GM12874 (cell line): ENCODE measurements around the gene SNAP91.

Experiments used
- CTCF ChIP-seq: IDR thresholded peaks from 2 replicates; pipeline ENCODE4 v1.5.1; 2011; ENCODE audit warnings: low read depth, mild to moderate bottlenecking, control low read depth, low read length, moderate library complexity; ENCODE audit not compliant: insufficient read depth

Gene SNAP91

DNA sequence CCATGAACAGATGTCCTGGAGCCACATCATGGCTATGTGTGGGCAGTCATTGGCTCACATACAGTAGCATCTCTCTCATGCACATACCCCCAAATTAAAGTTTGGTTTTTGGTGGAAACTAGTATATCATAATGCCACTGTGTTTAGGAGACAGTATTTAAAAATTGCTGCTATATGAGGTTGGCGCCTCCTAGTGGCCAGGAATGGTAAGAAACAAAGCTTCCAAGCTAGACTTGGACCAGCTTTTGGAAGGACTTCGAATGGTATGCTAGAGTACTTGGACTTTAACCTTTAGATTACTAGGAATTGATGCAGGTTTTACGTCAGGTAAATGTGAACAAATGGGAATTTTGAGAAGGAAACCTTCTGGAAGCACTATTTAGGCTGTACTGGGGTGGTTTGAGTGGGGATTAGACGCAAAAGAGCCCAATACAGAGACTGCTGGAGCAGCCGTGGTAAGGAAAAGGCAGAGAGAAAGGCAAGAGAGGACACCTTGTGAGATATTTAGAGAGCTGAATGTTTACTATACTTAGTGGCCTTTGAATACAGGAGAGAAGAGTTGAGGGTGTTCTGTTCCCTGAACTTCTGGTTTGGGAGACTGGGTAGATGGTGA, 172.8 kb downstream of the SNAP91 start:
- TF ChIP-seq CTCF = peak; percentile 72

DNA sequence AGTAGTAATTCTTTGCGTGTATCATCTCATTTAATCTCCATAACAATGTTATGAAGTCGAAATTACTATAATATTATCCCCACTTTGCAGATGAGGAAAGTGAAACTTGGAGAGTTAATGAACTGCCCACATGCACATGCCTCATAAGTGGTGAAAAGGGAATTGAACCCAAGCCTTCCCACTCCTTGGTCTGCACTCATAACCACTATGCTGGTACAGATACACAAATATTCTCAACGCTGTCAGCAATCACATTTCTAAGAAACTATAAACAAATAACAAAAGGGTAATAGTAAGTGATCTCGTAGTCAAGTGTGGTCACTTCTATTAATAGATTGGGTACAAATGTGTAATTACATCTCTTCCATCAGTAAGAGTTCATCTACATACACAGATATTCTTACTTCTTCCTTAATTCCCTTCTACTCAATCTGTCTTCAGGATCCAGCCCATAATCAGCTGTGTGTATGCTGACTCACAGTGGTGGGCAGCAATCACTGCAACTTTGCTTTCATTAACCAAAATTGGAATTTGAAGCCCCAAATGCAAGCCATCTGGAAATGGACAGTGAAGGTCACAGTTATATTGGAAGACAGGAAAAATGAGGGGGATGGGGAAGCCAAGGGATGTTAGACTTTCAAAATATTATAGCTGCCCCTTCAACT, 190.0 kb downstream of the SNAP91 start:
- peak; percentile 19; the same call in 1 of the 2 replicates for TF ChIP-seq CTCF

DNA sequence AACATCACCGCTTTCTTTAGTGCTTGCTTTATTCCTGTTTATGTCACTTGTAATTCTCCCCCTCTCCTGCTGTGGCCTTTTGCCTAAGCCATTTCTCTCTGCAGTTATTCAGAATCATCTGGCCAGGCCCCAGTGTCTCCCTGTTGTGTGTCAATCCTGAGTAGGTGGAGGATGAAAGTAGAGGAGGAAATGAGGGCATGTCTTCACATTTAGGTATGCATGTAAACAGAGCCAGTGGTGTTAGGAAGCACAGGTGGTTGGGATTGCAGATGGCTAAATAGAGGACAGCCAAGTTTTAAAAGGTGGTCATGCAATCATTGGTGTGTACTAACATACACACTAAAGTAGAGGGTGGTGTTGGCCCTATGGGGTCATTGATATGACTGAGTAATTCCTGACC, 191.4 kb downstream of the SNAP91 start:
- TF ChIP-seq CTCF = no peak

DNA sequence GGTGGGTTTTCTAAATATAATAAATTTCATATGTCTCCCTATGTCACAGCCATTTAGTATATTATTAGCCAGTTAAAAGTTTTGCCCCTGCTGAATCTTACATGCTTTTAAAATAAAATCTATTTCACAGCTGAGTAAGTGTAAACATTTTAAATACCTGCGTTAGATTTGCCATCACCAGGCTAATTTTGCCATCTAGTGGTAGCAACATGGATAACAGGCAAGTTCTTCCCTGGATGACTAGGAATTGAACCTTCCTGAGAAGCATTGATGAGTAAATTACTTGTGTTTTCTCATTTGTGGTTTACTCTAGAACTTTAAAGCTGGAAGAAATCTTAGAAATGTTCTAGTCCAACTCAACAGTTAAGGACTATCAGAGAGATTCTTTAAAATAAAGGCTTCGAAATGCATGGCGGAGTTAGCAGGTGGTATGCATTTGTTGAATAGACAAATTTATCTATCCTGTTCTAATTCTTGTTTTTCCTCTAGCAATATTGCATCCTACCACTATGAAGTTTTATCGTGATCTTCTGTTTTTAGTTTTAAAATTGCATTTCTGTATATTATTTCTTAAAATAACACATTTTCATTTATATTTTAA, 193.9 kb downstream of the SNAP91 start:
- peak; percentile 61; the same call in 1 of the 2 replicates for TF ChIP-seq CTCF

- no peak for TF ChIP-seq CTCF
Observed at GRCh38 chr6:83514466-83514865, 194.4 kb downstream of the SNAP91 start.

- 0 out of 2 replicates have a peak, but pooled peaks have one; percentile 17 for TF ChIP-seq CTCF
Observed at GRCh38 chr6:83511901-83512681, 196.8 kb downstream of the SNAP91 start, which contains the start of gene PRSS35. TSS of gene PRSS35 (plus strand) at chr6:83512534. CDS start at chr6:83523442, 10,908 bp downstream.

DNA sequence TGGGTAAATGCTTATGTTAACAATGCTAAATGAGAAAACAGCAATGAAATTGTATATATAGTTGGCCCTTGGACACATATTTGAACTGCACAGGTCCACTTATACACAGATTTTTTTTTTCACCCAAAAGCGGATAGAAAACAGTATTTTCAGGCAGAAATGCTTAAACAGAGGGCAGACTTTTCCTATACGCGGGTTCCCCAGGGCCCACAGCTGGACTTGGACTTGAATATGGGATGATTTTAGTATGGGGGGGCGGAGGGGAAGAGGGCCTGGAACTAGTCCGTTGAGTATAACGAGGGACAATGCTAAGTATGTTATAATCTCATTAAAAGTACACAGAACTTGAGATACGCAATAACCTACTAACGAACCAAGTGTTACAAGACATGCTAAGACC, 197.6 kb downstream of the SNAP91 start:
- TF ChIP-seq CTCF = no peak
